ENCODE data around the gene PHACTR1. TPM values are rescaled to one million over a fixed set of nuclear protein-coding genes. Genes with fewer than 3 reads are reported as not detected.

Gene PHACTR1
- total RNA-seq, 1 experiment from 2014 or later: 2.6 TPM

DNA sequence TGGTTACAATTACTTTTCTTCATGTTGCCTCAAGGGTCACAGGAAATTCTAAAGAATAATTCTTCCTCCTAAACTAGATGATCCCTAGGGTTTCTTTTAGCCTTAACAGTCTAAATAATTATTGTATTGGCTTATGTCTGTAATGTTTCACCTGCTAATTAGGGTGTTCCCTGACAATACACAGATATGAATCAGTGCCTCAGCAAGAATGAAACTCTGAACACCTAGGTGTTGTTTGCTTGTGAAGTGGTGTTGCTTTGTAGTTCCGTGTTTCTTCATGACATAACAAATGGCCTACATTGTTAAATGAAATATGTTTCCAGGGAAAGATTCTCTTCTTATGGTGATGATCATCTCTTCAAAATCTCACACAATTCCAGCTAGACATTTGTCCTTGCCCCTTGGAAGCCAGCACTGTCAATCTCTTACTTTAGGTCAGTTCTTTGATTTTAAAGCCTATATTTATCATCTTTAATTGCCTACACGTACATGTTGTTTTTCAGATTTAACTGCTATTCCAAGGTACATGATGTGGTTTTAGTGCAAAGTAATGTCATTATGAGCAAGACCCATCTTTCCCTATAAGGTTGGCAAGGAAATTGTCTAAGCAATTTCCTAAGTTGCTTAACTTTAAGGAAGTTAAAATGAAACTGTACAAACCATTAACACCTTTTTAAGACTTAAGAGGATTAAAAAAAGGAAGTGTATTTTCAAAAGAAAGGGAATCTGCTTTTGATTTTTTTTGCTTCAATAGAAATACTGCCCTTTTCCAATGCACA lies 499.9 kb downstream of the PHACTR1 start:
- intact Hi-C loops (cut with micrococcal nuclease; ENCODE audit: unreplicated experiment): no loop called here
- no peaks in the 10 kb centered on the region for H3K27me3 ChIP-seq (replicated peaks; ENCODE audit: insufficient read depth, low read depth, low read length, poor library complexity)
- no TSS peak for BruUV-seq (replicated peaks)
- H3K4me1 ChIP-seq (ENCODE audit: insufficient read depth, low read length, poor library complexity, severe bottlenecking): peaks cover 8% of the 10 kb centered on the region
- no peak for TF ChIP-seq EZH2 (IDR thresholded peaks at IDR 0.05; ENCODE audit: borderline replicate concordance, low read depth, low read length, poor library complexity, severe bottlenecking)
- TF ChIP-seq CTCF (conservative IDR thresholded peaks at IDR 0.05; ENCODE audit: low read depth, low read length): no peak
- ChIA-PET POLR2A (ENCODE audit: low non-redundant PET) (no interaction called here), CTCF (no interaction called here)
- H3K36me3 ChIP-seq (ENCODE audit: insufficient read depth, low read length, poor library complexity, severe bottlenecking): no peaks in the 10 kb centered on the region
- no peak overlapping the region for H3K27ac ChIP-seq (ENCODE audit: low read depth, low read length, poor library complexity, severe bottlenecking)
- no peaks in the 10 kb centered on the region for H3K9me3 ChIP-seq (ENCODE audit: low read depth, low read length, poor library complexity, severe bottlenecking)
- DNase-seq (ENCODE audit: low spot score): no peak
- no peak overlapping the region for H3K4me3 ChIP-seq (ENCODE audit: low read depth, low read length, poor library complexity, severe bottlenecking)

- no peaks in the 10 kb centered on the region for H3K36me3 ChIP-seq (ENCODE audit: insufficient read depth, low read length, poor library complexity, severe bottlenecking)
- no peaks in the 10 kb centered on the region for H3K9me3 ChIP-seq (ENCODE audit: low read depth, low read length, poor library complexity, severe bottlenecking)
- no peaks in the 10 kb centered on the region for H3K27me3 ChIP-seq (replicated peaks; ENCODE audit: insufficient read depth, low read depth, low read length, poor library complexity)
- H3K4me3 ChIP-seq (ENCODE audit: low read depth, low read length, poor library complexity, severe bottlenecking): no peak overlapping the region
- no peak for TF ChIP-seq CTCF (conservative IDR thresholded peaks at IDR 0.05; ENCODE audit: low read depth, low read length)
- TF ChIP-seq EZH2 (IDR thresholded peaks at IDR 0.05; ENCODE audit: borderline replicate concordance, low read depth, low read length, poor library complexity, severe bottlenecking): no peak
- H3K4me1 ChIP-seq (ENCODE audit: insufficient read depth, low read length, poor library complexity, severe bottlenecking): peaks cover 8% of the 10 kb centered on the region
- ChIA-PET POLR2A (ENCODE audit: low non-redundant PET) (interaction anchor here (0.5 kb wide), 1 partner anchor 1170 kb away, joined by 3 read pairs; no protein-coding TSS in a partner anchor), CTCF (no interaction called here)
- intact Hi-C loops (cut with micrococcal nuclease; ENCODE audit: unreplicated experiment): no loop called here
- no TSS peak for BruUV-seq (replicated peaks)
- no peak overlapping the region for H3K27ac ChIP-seq (ENCODE audit: low read depth, low read length, poor library complexity, severe bottlenecking)
- no peak for DNase-seq (ENCODE audit: low spot score)
These were observed 500.8 kb downstream of the PHACTR1 start for GRCh38 chr6:13217206-13217905.

DNA sequence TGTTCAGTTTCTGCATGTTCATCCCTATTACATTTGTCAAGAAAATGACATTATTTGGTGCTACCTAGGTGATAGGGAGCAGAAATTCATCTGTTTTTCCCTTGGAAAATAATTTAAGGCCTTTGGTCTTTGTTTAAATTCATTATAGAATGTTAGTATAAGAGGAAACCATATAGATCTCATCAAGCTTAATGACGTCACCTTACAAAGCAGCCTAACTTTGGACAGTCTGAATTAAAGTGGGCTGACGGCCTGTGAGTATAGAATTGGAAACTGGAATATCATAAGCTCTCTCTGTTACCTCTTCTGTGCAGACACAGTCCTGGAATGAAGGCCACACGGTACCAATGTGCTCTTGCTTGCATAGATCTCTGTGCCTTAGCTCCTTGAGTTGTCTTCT lies 503.7 kb downstream of the PHACTR1 start:
- H3K4me1 ChIP-seq (ENCODE audit: insufficient read depth, low read length, poor library complexity, severe bottlenecking): peaks cover 8% of the 10 kb centered on the region
- no peaks in the 10 kb centered on the region for H3K9me3 ChIP-seq (ENCODE audit: low read depth, low read length, poor library complexity, severe bottlenecking)
- no peak overlapping the region for H3K27ac ChIP-seq (ENCODE audit: low read depth, low read length, poor library complexity, severe bottlenecking)
- no peaks in the 10 kb centered on the region for H3K36me3 ChIP-seq (ENCODE audit: insufficient read depth, low read length, poor library complexity, severe bottlenecking)
- no peak overlapping the region for H3K4me3 ChIP-seq (ENCODE audit: low read depth, low read length, poor library complexity, severe bottlenecking)
- intact Hi-C loops (cut with micrococcal nuclease; ENCODE audit: unreplicated experiment): no loop called here
- no peak for DNase-seq (ENCODE audit: low spot score)
- ChIA-PET POLR2A (ENCODE audit: low non-redundant PET) (no interaction called here), CTCF (no interaction called here)
- no peaks in the 10 kb centered on the region for H3K27me3 ChIP-seq (replicated peaks; ENCODE audit: insufficient read depth, low read depth, low read length, poor library complexity)
- TF ChIP-seq CTCF (conservative IDR thresholded peaks at IDR 0.05; ENCODE audit: low read depth, low read length) (no peak), EZH2 (IDR thresholded peaks at IDR 0.05; ENCODE audit: borderline replicate concordance, low read depth, low read length, poor library complexity, severe bottlenecking) (no peak)
- BruUV-seq (replicated peaks): no TSS peak
